ENCODE data around the gene ZIC1. TPM values are rescaled to one million over a fixed set of nuclear protein-coding genes. Genes with fewer than 3 reads are reported as not detected.

ZIC1 gene
- total and polyA plus RNA-seq, 2 of the 4 experiments (the other 2 are of a cell fraction), result not detected

DNA sequence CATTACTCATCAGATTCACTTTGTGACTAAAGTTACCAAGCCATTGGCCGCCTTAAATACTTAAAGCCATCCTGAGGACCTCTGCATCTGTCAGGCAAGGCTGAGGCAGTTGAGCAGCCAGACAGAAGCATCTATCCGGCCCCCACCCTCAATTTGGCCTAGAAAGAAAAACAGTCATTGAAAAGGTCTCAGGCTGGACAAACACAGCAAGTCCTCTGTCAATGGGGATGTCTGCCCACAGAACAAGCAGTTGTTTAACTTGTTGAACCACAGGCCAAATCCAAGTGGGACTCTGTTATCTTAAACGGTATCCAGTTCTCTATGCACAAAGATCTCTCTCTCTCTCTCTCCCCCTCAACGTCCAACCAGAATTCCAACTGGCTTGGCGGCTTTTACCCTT is 5.7 kb upstream of the ZIC1 start:
- 33% methylated on average over 1 of the region's 5 CpGs; no CpG with 5 or more reads in 1 of the 2 experiments for WGBS, 2 experiments (ENCODE audit: extremely low coverage in 2 of 2, insufficient read length in 1 of 2)
- H2BK120ac ChIP-seq (ENCODE audit: low read depth, low read length), result no peak overlapping the region
- no peak overlapping the region for H3K9ac ChIP-seq (ENCODE audit: low read depth, low read length)
- no peak overlapping the region for H3K4me2 ChIP-seq (ENCODE audit: low read depth, low read length)
- H3K27me3 ChIP-seq (ENCODE audit: control insufficient read depth, insufficient read depth, low read length), result peaks cover 74% of the 10 kb centered on the region
- H2AFZ ChIP-seq (replicated peaks; ENCODE audit: low read length, poor library complexity), result no peak overlapping the region
- H4K8ac ChIP-seq (ENCODE audit: low read depth in 2 of 2, low read length in 2 of 2), result no peak overlapping the region
- H3K18ac ChIP-seq (ENCODE audit: low read depth, low read length), result no peak overlapping the region
- H3K4me3 ChIP-seq (ENCODE audit: insufficient read depth, low read depth, low read length), result no peak overlapping the region
- dilution Hi-C loops (cut with HindIII; ENCODE audit: low sequenced_read_pairs, unreplicated experiment), result no loop called here
- TF ChIP-seq MXI1 (IDR thresholded peaks at IDR 0.05; ENCODE audit: borderline replicate concordance, low read depth, low read length), result no peak
- H3K36me3 ChIP-seq (ENCODE audit: control insufficient read depth, insufficient read depth, low read length), result no peaks in the 10 kb centered on the region
- H2BK20ac ChIP-seq (ENCODE audit: low read depth, low read length), result no peak overlapping the region
- no peak overlapping the region for H3K23ac ChIP-seq (ENCODE audit: low read depth, low read length)
- H2AK5ac ChIP-seq (ENCODE audit: low read depth, low read length), result no peak overlapping the region
- no peak overlapping the region for H2BK5ac ChIP-seq (ENCODE audit: low read depth, low read length, poor library complexity, severe bottlenecking)
- no peak overlapping the region for H3K56ac ChIP-seq (ENCODE audit: extremely low read depth, insufficient read depth, low read length)
- H3K9me3 ChIP-seq (ENCODE audit: control insufficient read depth, insufficient read depth, low read length), result peaks cover 14% of the 10 kb centered on the region
- H3K27ac ChIP-seq (ENCODE audit: insufficient read depth, low read length), result no peak overlapping the region
- no peak for ATAC-seq (ENCODE audit: low read depth)
- DNase-seq, result no peak
- H3K4ac ChIP-seq (ENCODE audit: low read depth, low read length), result no peak overlapping the region
- in situ Hi-C loops (cut with MboI; ENCODE audit: low sequenced_read_pairs), result no loop called here
- H3K79me1 ChIP-seq (ENCODE audit: low read depth in 1 of 2, low read length in 2 of 2), result no peaks in the 10 kb centered on the region
- CTCF ChIA-PET, result no interaction called here
- POLR2A ChIA-PET (ENCODE audit: unreplicated experiment), result interaction anchor here (0.7 kb wide), 1 partner anchor 800 kb away, joined by 3 read pairs; no protein-coding TSS in a partner anchor
- no peak overlapping the region for H4K91ac ChIP-seq (ENCODE audit: insufficient read depth, low read depth, low read length)
- no TSS peak for BruUV-seq (replicated peaks)
- no peak overlapping the region for H3K14ac ChIP-seq (replicated peaks; ENCODE audit: low read depth, low read length)
- no peaks in the 10 kb centered on the region for H3K9me1 ChIP-seq (ENCODE audit: insufficient read depth, low read length)
- no peak overlapping the region for H2BK15ac ChIP-seq (ENCODE audit: low read depth, low read length)
- H4K5ac ChIP-seq (ENCODE audit: low read depth, low read length), result no peak overlapping the region
- H2AK9ac ChIP-seq (replicated peaks; ENCODE audit: low read depth, low read length, poor library complexity), result no peak overlapping the region
- no peaks in the 10 kb centered on the region for H4K20me1 ChIP-seq (ENCODE audit: insufficient read depth, low read length)
- no peaks in the 10 kb centered on the region for H3K4me1 ChIP-seq (ENCODE audit: control insufficient read depth, insufficient read depth, low read length)
- intact Hi-C loops (cut with micrococcal nuclease), result no loop called here

Measured in IMR-90 (cell line).